Neural progenitor cell (in vitro differentiated cells): ENCODE results near the gene GALNT2. TPM values are rescaled to one million over a fixed set of nuclear protein-coding genes. Genes with fewer than 3 reads are reported as not detected.

Source experiments
- DNase-seq: peaks from one replicate; pipeline ENCODE4 v3.0.0-alpha.2; 2016; ENCODE audit warnings: low spot score
- H2AFZ ChIP-seq: fragments of 200-600 bp; sonication (generic); replicated peaks from 2 replicates; pipeline ENCODE4 v1.6.1; 2016; ENCODE audit warnings: antibody characterized with exemption
- H3F3A ChIP-seq: fragments of 200-600 bp; sonication (generic); 2 replicates; pipeline ENCODE4 v1.6.1; 2016; ENCODE audit warnings: antibody characterized with exemption, low read depth
- H3K27ac ChIP-seq: fragments of 200-600 bp; sonication (generic); 2 replicates; pipeline ENCODE4 v1.5.1; 2016; ENCODE audit warnings: mild to moderate bottlenecking
- H3K27me3 ChIP-seq: fragments of 200-600 bp; sonication (generic); 2 replicates; pipeline ENCODE4 v1.6.1; 2016; ENCODE audit warnings: mild to moderate bottlenecking, moderate library complexity
- H3K36me3 ChIP-seq: fragments of 200-600 bp; sonication (generic); 2 replicates; pipeline ENCODE4 v1.5.1; 2016
- H3K4me1 ChIP-seq: fragments of 200-600 bp; sonication (generic); 2 replicates; pipeline ENCODE4 v1.6.1; 2016; ENCODE audit warnings: mixed run types
- H3K4me2 ChIP-seq: fragments of 200-600 bp; sonication (generic); 2 replicates; pipeline ENCODE4 v1.6.1; 2016
- H3K4me3 ChIP-seq: fragments of 200-600 bp; sonication (generic); 2 replicates; pipeline ENCODE4 v1.5.1; 2016
- H3K79me2 ChIP-seq: fragments of 200-600 bp; sonication (generic); 2 replicates; pipeline ENCODE4 v1.6.1; 2016; ENCODE audit warnings: low read depth
- H3K9ac ChIP-seq: fragments of 200-600 bp; sonication (generic); 2 replicates; pipeline ENCODE4 v1.6.1; 2016
- H3K9me3 ChIP-seq: fragments of 200-600 bp; sonication (generic); 2 replicates; pipeline ENCODE4 v1.5.1; 2016; ENCODE audit warnings: low read depth
- H4K20me1 ChIP-seq: fragments of 200-600 bp; sonication (generic); 2 replicates; pipeline ENCODE4 v1.6.1; 2016; ENCODE audit warnings: low read depth
- H3K27ac Mint-ChIP-seq: 3 replicates; pipeline ENCODE4 v1.8.0; 2021; ENCODE audit warnings: mixed read lengths
- H3K27me3 Mint-ChIP-seq: 2 replicates; pipeline ENCODE4 v1.8.0; 2022; ENCODE audit warnings: low read depth, mild to moderate bottlenecking, inconsistent platforms, moderate library complexity, mixed read lengths; ENCODE audit not compliant: insufficient read depth
- H3K36me3 Mint-ChIP-seq: 3 replicates; pipeline ENCODE4 v1.8.0; 2021; ENCODE audit warnings: mixed read lengths
- H3K4me1 Mint-ChIP-seq: 3 replicates; pipeline ENCODE4 v1.8.0; 2021; ENCODE audit warnings: mixed read lengths
- H3K4me3 Mint-ChIP-seq: 3 replicates; pipeline ENCODE4 v1.8.0; 2021; ENCODE audit warnings: mild to moderate bottlenecking, moderate library complexity, mixed read lengths
- H3K9me3 Mint-ChIP-seq: 3 replicates; pipeline ENCODE4 v1.8.0; 2020; ENCODE audit warnings: mixed read lengths
- EZH2 ChIP-seq: fragments of 200-600 bp; sonication (generic); IDR thresholded peaks from 2 replicates; pipeline ENCODE4 v1.6.1; 2017; ENCODE audit warnings: antibody characterized with exemption, mild to moderate bottlenecking, moderate library complexity
- EZH2phosphoT487 ChIP-seq: fragments of 200-600 bp; sonication (generic); IDR thresholded peaks from 2 replicates; pipeline ENCODE4 v1.6.1; 2017; ENCODE audit warnings: antibody characterized with exemption
- total RNA-seq: library from RNA; depleted of rRNA; stranded (reverse); fragments of >200 nt; gene quantifications from 2 replicates; pipeline ENCODE4 v1.2.3, GENCODE V29; 2015; ENCODE audit warnings: low replicate concordance
- TF ChIP-seq, protein P1 (sequence below): fragments of 200-600 bp; sonication (generic); IDR thresholded peaks from 2 replicates; pipeline ENCODE4 v1.5.1; 2017; ENCODE audit warnings: antibody characterized with exemption, mild to moderate bottlenecking

GALNT2 gene
- total RNA-seq, 1 donor from 2014 or later: 37.6 TPM

DNA sequence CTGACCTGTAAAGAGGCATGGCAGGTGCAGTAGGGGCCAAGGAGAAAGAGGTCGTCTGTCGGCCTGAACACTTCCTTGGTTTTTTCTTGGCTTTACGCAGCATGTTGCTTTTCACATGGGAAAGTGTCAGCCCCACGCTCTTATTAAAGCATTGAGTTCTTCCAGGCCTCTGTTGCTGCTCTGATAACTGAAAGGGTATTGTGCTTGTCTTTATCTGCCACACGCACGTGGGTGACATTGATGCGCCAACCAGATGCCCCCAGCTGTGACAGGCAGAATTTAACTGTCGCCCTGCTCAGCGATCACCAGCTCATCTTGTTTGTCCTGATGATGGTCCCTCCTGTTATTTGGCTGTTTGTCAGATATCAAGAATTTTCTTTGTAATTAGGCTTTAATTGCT, 76.5 kb downstream of the GALNT2 start:
- Mint-ChIP-seq H3K36me3 (peaks cover 4% of the 10 kb centered on the region), H3K27me3 (peaks cover 11% of the 10 kb centered on the region), H3K4me3 (no peak overlapping the region), H3K9me3 (no peaks in the 10 kb centered on the region), H3K27ac (no peak overlapping the region), H3K4me1 (peaks cover 75% of the 10 kb centered on the region)
- Histone ChIP-seq H3K9me3 (no peaks in the 10 kb centered on the region), H3K9ac (no peak overlapping the region), H3K36me3 (no peaks in the 10 kb centered on the region), H3K79me2 (peaks cover 36% of the 10 kb centered on the region), H3K4me3 (no peak overlapping the region), H3F3A (peaks cover 8% of the 10 kb centered on the region), H3K27ac (no peak overlapping the region), H3K27me3 (no peaks in the 10 kb centered on the region), H3K4me2 (no peak overlapping the region), H4K20me1 (peaks cover 100% of the 10 kb centered on the region), H2AFZ (no peak overlapping the region), H3K4me1 (peaks cover 38% of the 10 kb centered on the region)
- TF ChIP-seq EZH2phosphoT487: no peak
- no peak for TF ChIP-seq EZH2
- TF ChIP-seq, protein P1, sequence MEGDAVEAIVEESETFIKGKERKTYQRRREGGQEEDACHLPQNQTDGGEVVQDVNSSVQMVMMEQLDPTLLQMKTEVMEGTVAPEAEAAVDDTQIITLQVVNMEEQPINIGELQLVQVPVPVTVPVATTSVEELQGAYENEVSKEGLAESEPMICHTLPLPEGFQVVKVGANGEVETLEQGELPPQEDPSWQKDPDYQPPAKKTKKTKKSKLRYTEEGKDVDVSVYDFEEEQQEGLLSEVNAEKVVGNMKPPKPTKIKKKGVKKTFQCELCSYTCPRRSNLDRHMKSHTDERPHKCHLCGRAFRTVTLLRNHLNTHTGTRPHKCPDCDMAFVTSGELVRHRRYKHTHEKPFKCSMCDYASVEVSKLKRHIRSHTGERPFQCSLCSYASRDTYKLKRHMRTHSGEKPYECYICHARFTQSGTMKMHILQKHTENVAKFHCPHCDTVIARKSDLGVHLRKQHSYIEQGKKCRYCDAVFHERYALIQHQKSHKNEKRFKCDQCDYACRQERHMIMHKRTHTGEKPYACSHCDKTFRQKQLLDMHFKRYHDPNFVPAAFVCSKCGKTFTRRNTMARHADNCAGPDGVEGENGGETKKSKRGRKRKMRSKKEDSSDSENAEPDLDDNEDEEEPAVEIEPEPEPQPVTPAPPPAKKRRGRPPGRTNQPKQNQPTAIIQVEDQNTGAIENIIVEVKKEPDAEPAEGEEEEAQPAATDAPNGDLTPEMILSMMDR: no peak
- DNase-seq: no peak

DNA sequence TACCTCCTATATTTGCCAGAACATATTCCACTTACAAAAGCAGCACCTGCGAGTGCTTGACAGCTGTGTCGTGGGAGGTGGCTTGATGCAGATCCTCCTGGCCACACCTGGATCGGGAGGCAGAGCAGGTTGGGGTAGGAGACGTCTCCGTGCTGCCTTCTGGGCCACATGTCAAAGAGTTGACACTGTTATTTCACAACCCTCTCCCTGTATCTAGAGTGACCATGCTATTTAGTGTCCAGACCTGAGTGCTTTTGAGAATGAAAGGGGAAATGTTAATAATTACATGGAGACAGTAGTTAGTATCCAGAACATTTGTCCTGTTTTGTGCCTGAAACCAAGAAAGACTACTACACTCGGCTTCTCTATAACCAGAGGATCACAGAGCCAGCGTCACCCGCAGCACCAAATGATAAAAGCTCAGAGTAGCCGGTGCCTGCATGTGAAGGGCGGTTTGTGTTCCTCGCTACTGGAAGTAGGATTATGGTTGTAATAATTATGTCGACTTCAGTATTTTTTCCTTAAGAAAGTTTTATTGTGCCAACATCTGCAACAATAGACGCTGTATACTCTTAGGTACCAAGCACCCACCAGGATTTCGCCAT, 77.1 kb downstream of the GALNT2 start:
- Mint-ChIP-seq H3K36me3 (peaks cover 2% of the 10 kb centered on the region), H3K4me1 (peaks cover 77% of the 10 kb centered on the region), H3K27me3 (peaks cover 16% of the 10 kb centered on the region), H3K9me3 (no peaks in the 10 kb centered on the region), H3K27ac (no peak overlapping the region), H3K4me3 (no peak overlapping the region)
- TF ChIP-seq, protein P1: no peak
- no peak for TF ChIP-seq EZH2
- TF ChIP-seq EZH2phosphoT487: no peak
- peaks cover 100% of the 10 kb centered on the region for H4K20me1 ChIP-seq
- no peak overlapping the region for H3K9ac ChIP-seq
- no peak for DNase-seq
- H3K4me2 ChIP-seq: no peak overlapping the region
- no peak overlapping the region for H3K4me3 ChIP-seq
- H3K4me1 ChIP-seq: peaks cover 39% of the 10 kb centered on the region
- H3K27ac ChIP-seq: no peak overlapping the region
- H3K36me3 ChIP-seq: no peaks in the 10 kb centered on the region
- H3F3A ChIP-seq: peaks cover 8% of the 10 kb centered on the region
- H3K9me3 ChIP-seq: no peaks in the 10 kb centered on the region
- no peak overlapping the region for H2AFZ ChIP-seq
- no peaks in the 10 kb centered on the region for H3K27me3 ChIP-seq
- H3K79me2 ChIP-seq: peaks cover 36% of the 10 kb centered on the region

DNA sequence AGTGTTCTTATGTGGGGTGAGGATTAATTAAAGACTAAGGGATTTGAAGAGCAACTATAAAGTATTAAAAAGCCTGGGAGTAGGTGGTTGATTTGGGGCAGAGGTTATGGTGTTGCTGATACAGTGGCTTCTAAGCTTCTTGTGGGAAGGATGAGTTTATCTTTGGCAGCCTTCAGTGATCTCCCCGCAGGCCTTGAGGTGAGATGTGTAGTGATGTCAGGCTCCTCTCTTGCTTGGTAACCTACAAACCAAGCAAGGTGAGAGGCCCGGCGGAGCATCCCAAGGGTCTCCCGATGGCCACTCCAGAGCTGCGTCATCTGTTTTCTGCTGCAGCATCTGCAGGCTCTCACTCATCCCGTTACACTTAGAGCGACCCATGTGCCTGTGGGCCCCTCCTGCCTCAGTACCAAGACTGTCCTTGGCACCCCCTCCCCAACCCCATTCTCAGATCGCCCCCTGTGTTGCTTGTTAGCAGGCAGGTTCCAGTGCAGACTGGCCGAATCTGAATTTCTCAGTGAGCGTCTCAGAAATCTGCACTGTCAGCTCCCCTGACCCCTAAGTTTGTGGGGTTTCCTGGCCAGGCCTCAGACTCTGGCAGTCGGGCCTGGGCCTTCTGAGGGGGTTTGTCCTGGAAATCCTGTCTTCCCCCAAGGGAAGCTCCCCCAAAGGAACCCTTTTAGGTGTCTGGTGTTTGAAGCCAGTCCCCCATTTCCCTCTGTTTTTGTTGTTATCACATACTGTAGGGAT, 77.9 kb downstream of the GALNT2 start:
- no peak overlapping the region for H2AFZ ChIP-seq
- H3K79me2 ChIP-seq: peaks cover 44% of the 10 kb centered on the region
- Mint-ChIP-seq H3K27me3 (peaks cover 18% of the 10 kb centered on the region), H3K27ac (no peak overlapping the region), H3K4me1 (peaks cover 79% of the 10 kb centered on the region), H3K4me3 (no peak overlapping the region), H3K9me3 (no peaks in the 10 kb centered on the region), H3K36me3 (peaks cover 2% of the 10 kb centered on the region)
- no peak for DNase-seq
- H3K4me2 ChIP-seq: no peak overlapping the region
- no peaks in the 10 kb centered on the region for H3K27me3 ChIP-seq
- H3K4me1 ChIP-seq: peaks cover 42% of the 10 kb centered on the region
- no peaks in the 10 kb centered on the region for H3K36me3 ChIP-seq
- H4K20me1 ChIP-seq: peaks cover 100% of the 10 kb centered on the region
- no peaks in the 10 kb centered on the region for H3K9me3 ChIP-seq
- TF ChIP-seq EZH2phosphoT487: no peak
- no peak overlapping the region for H3K4me3 ChIP-seq
- peaks cover 8% of the 10 kb centered on the region for H3F3A ChIP-seq
- no peak overlapping the region for H3K27ac ChIP-seq
- no peak overlapping the region for H3K9ac ChIP-seq

DNA sequence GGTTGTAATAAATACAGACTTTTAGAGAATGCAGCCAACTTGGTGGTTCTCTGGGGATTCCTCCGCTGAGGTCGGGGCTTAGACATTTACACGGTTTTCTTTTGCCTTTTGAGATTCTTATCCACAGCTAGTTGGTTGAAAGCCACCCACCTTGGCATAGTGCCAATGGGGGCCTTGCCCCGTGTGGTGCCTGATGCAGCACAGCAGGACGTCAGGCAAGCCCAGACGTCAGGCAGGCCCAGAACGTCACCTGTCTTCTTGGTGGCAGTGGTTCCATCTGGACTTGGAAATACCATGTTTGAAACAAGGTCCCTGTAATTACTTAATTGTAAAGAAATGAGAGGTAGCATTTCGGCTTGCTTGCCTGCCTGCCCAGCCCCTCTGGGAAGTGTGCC, 78.5 kb downstream of the GALNT2 start:
- Mint-ChIP-seq H3K4me1 (peaks cover 79% of the 10 kb centered on the region), H3K4me3 (no peak overlapping the region), H3K9me3 (no peaks in the 10 kb centered on the region), H3K36me3 (peaks cover 2% of the 10 kb centered on the region), H3K27ac (peak overlapping the region; percentile 51), H3K27me3 (peaks cover 17% of the 10 kb centered on the region)
- H3K4me2 ChIP-seq: no peak overlapping the region
- no peaks in the 10 kb centered on the region for H3K36me3 ChIP-seq
- no peak overlapping the region for H3K4me3 ChIP-seq
- no peak for DNase-seq
- no peak overlapping the region for H3K27ac ChIP-seq
- H3K27me3 ChIP-seq: no peaks in the 10 kb centered on the region
- H4K20me1 ChIP-seq: peaks cover 100% of the 10 kb centered on the region
- H3F3A ChIP-seq: peaks cover 8% of the 10 kb centered on the region
- no peaks in the 10 kb centered on the region for H3K9me3 ChIP-seq
- TF ChIP-seq, protein P1: no peak
- TF ChIP-seq EZH2phosphoT487 (no peak), EZH2 (no peak)
- H3K79me2 ChIP-seq: peaks cover 50% of the 10 kb centered on the region
- H2AFZ ChIP-seq: no peak overlapping the region
- peaks cover 42% of the 10 kb centered on the region for H3K4me1 ChIP-seq
- H3K9ac ChIP-seq: no peak overlapping the region
